Fibroblast of skin of left biceps (primary cell): ENCODE measurements around the gene ASMTL.
"Not testable (repeated sequence)": the region's sequence is repeated elsewhere in the genome, so short reads cannot be mapped to it uniquely, and the experiment has no call there.

Experiments
- DNase-seq, 2 experiments: peaks; one replicate each; pipeline ENCODE4 v3.0.0-alpha.2; 2013; ENCODE audit warnings: low read depth in 2 of 2

ASMTL gene

GRCh38 chrX:1482530-1482928 lies 29.8 kb upstream of the ASMTL start:
- DNase-seq = not testable (repeated sequence)

GRCh38 chrX:1481636-1482529 lies 29.2 kb upstream of the ASMTL start:
- peak; percentile 74 to 76 for DNase-seq

DNA sequence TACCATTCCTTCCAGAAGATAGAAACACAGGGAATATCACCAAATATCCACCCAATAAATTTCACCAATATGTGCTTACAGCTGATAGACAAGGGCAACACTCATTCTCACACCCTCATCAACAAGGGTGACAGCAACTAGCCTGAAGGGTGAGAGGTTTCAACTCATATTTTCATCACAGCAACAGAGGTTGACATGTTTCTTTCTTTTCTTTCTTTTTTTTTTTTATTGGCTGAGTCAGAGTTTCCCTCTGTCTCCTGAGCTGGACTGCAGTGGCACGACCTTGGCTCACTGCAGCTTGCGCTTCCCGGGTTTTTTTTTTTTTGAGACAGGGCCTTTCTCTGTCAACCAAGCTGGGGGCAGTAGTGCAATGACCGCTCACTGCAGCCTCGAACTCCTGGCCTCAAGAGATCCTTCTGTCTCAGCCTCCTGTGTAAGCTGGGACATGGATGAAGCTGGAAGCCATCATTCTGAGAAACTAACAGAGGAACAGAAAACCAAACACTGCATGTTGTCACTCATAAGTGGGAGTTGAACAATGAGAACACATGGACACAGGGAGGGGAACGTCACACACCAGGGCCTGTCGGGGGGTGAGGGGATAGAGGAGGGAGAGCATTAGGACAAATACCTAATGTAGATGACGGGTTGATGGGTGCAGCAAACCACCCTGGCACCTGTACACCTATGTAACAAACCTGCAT lies 27.5 kb upstream of the ASMTL start:
- no peak for DNase-seq

DNA sequence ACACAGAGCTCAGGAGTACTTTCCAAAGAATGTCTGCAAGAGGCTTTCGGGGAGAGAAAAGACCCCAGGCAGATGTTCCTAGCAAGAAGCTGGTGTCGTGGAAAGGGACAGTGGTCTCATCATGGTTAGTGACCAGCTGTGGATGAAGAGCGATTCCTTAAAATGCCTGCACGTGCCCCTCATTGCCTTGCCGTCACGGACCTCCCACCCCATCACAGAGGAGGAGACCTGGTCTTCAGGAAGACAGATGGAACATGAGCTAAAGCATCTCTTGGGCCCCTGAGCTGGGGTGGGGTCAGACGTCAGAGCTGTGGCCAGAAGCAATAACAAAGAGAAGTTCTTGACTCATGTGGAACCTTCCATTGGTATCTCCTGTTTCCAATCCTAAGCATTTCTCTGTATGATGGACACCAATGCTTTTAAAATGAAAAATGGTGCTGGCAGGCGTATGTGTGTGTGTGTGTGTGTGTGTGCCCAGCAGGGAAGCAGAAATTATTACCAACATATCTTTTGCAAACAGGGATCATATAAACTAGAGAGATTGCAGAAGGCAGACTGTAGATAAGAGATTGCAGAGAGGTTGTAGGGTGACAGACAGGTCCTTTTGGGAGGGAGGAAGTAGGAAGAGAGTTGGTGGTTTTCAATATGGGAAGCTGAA lies 25.2 kb upstream of the ASMTL start:
- DNase-seq = no peak

DNA sequence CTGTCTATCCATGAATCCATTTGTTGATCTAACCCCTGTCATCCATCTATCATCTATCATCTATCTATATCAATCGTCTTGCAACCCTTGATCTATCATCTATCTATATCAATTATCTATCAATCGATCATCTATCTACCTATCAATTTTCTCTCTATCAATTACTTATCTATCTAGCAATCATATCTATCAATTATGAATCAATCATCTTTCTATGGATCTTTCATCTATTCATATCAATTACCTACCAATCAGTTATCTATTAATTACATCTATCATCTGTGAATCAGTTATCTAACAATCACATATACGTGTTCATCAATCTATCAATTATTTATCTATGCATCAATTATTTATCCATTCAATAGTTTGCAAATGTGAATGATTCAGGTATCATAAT lies 24.5 kb upstream of the ASMTL start:
- no peak for DNase-seq

GRCh38 chrX:1476682-1477081 lies 24.0 kb upstream of the ASMTL start:
- DNase-seq = no peak

- no peak for DNase-seq
These were observed 23.2 kb upstream of the ASMTL start for GRCh38 chrX:1475881-1476280.

DNA sequence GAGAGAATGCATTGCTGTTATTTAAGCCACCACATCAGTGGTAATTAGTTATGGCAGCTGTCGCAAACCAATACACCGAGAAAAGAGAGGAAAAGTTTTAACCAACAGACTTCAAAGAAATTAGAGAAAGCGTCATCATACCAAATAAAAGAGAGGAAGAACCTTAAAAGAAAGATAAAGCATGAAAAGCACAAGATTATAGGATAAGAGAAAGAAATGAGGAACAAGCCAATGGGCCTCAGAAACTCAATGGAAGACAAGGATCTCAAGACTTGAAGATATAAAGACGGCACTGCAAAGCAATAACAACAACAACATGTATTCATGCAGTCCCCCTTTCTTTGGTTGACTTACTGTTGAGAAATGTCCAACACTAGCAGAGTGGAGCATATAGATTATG lies 22.8 kb upstream of the ASMTL start:
- no peak for DNase-seq

DNA sequence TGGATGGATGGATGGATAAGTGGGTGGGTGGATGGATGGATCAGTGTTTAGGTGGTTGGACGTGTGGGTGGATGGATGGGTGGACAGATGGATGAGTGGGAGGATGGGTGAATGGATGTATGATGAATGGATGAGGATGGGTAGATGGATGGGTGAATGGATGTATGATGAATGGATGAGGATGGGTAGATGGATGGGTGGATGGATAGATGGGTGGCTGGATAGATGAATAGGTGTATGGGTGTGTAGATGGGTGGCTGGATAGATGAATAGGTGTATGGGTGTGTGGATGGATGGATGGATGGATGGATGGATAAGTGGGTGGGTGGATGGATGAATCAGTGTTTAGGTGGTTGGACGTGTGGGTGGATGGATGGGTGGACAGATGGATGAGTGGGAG lies 21.9 kb upstream of the ASMTL start:
- not testable (repeated sequence) for DNase-seq

DNA sequence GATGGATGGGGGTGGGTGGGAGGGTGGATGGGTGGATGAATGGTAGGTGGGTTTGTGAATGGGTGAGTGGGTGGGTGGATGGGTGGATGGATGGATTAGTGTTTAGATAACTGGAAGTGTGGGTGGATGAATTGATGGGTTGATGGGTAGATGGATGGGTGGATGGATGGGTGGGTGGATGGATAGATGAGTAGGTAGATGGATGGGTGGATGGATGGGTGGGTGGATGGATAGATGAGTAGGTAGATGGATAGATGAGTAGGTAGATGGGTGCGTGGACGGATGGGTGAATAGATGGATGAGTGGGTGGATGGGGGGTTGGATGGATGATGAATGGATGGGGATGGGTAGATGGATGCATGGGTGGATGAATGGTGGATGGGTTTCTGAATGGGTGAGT lies 20.3 kb upstream of the ASMTL start:
- DNase-seq = no peak

DNA sequence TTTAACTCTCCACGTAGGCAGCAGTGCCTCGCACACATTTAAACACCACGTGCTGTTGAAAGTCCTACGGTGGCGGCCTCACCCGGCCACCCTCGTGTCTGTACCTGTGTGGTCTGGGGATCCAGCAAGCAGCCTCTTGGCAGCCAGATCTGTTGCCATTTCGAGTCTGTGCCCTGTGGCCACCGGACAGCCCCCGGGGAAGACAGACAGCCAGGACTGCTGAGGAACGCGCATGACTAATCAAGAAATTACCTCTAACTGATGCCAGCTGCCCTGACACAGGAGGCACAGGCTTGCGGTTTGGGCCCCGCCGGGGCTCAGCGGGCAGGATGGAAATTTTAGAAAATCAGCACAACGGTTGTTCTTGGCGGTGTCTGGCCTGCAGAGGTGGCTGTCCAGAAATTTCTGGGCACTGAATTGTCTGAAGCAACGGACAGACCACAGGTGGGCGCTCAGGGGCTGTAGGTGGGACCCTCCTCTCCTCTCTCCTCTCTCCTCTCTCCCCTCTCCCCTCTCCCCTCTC lies 15.6 kb upstream of the ASMTL start:
- no peak for DNase-seq

GRCh38 chrX:1466971-1467561 lies 14.4 kb upstream of the ASMTL start:
- DNase-seq = no peak

DNA sequence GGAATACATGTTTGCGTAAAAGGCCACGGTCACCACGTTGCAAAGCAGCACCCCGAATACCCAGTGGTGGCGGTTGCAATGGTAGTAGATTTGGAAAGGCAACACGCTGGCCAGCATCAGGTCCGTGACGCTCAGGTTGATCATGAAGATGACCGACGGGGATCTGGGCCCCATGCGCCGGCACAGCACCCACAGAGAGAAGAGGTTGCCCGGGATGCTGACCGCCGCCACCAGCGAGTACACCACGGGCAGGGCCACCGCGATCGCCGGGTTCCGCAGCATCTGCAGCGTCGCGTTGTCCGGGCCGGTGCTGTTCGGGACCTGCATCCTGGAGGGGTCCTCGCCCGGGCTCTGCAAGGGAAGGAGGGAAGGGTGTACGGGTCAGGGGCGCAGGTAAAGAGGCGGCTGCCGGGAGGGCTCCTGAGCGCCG lies 13.5 kb upstream of the ASMTL start:
- DNase-seq = no peak

DNA sequence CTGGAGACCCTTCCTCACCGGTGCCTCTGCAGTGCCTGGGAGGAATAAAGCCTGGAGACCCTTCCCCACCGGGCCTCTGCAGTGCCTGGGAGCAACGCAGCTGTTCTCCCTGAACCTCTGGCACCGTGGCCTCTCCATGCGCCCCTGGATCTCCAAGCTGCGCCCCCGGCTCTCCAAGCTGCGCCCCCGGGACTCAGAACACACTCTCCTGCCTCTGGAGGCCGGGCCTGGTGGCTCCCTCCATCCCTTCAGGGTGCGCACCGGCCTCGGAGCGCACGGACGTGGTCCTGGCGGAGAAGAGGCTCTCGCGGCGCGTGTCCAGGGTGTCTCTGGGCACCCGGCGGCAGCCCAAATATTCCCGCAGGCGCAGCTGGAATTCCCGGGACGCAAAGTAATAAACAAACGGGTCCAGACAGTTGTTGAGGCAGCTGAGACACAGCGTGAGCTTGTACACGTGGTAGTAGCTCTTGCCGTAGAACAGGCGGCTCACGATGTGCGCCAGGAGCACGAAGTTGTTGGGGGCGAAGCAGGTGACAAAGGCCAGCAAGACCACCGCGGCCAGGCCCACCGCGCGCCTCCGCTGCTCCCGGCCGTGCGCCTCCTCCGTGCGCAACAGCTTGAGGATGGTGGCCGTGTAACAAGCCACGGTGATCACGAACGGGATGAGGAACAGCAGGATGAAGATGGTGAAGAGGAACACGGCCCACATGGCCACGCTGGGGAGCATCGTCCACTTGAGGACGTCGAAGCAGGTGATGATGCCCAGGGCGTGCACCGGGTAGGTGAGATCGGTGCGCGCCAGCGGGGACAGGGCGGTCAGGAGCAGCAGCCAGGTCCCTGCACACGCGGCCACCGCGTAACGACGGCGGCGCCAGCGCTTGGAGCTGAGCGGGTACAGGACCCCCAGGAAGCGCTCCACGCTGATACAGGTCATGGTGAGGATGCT lies 12.8 kb upstream of the ASMTL start:
- DNase-seq = no peak

- no peak for DNase-seq
These were observed 12.2 kb upstream of the ASMTL start for GRCh38 chrX:1464971-1465285.

GRCh38 chrX:1464041-1464970 lies 11.6 kb upstream of the ASMTL start:
- DNase-seq = no peak

- DNase-seq = no peak
These were observed 10.9 kb upstream of the ASMTL start for GRCh38 chrX:1463581-1463980.

DNA sequence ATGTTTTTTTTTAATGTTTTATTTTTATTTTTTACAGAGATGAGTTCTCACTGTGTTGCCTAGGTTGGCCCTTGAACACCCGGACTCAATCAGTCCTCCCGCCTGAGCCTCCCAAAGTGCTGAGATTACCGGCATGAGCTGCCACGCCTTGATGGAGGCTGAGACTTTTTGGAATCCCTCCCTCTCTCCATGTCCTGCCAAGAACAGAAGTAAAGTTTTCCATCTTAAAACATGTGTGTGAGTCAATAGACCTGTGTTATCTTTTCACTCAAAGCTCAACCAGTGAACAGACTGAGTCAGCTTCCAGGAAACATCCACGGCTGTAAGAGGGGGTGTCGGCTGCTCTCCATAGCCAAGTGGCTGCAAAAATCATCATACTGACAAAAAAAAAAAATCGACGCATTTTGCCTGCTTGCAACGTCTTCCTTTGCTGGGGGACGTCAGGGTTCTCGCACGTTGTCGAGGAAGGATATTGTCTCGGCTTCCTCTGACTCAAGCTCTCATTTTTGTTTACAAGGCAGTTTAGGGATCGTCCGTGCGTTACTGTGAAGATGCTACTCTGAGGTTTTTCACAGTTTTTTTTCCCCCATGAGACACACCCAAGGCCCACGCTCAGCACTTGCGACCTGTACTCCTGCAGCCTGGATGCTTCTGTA lies 10.0 kb upstream of the ASMTL start:
- DNase-seq = peak; percentile 23 to 26

DNA sequence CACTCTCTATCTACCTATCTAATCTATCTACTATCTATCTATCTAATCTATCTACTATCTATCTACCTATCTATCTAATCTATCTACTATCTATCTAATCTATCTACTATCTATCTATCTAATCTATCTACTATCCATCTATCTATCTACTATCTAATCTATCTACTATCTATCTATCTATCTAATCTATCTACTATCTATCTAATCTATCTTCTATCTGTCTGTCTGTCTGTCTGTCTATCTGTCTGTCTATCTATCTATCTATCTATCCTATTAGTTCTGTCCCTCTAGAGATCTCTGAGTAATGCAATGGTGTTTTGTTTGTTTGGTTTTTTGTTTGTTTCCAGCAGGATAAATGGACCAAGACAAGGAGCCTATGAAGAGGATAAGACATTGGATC lies 9.4 kb upstream of the ASMTL start:
- DNase-seq = no peak

DNA sequence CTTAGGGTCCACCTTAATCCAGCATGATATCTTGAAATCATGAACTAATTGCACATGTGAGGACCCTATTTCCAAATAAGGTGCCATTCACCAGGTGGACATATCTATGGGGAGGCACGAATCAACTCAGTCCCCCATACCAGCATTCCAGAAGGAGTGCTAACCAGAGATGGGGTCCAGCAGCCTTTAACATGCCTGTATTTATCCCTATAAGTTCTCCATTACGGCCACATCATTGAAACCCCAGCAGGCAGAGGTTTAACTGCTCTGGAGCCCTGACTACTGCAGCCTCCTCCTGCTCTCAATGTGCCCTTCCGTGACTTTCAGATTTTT lies 3.2 kb upstream of the ASMTL start:
- DNase-seq = no peak
